ENCODE measurements around the gene FTHL17. TPM values are rescaled to one million over a fixed set of nuclear protein-coding genes. Genes with fewer than 3 reads are reported as not detected.

Gene FTHL17
- total and polyA plus RNA-seq, 2 donors = not detected

- H3K9me3 ChIP-seq (ENCODE audit: control insufficient read depth in 2 of 2, insufficient read depth in 1 of 2, low read length in 1 of 2) = no peaks in the 10 kb centered on the region
- DNase-seq (ENCODE audit: low read depth in 6 of 9, low spot score in 9 of 9) = no peak
- H3K27me3 ChIP-seq (ENCODE audit: control insufficient read depth in 2 of 2, insufficient read depth in 1 of 2, low read length in 1 of 2) = no peaks in the 10 kb centered on the region
- H3K4me3 ChIP-seq (ENCODE audit: low read length in 2 of 2) = no peak overlapping the region
- H3K27ac ChIP-seq (ENCODE audit: low read depth in 1 of 2, low read length in 1 of 2) = peak overlapping the region in 1 of 2 donors; percentile 26
- no peaks in the 10 kb centered on the region for H3K4me1 ChIP-seq (ENCODE audit: control insufficient read depth in 2 of 2, insufficient read depth in 2 of 2, low read length in 2 of 2)
- WGBS = 87% methylated on average over 3 of the region's 3 CpGs
- no peaks in the 10 kb centered on the region for H3K36me3 ChIP-seq (ENCODE audit: control insufficient read depth in 2 of 2, insufficient read depth in 2 of 2, low read length in 1 of 2)
Measured at GRCh38 chrX:31092970-31093638, 21.3 kb upstream of the FTHL17 start.

- no peaks in the 10 kb centered on the region for H3K9me3 ChIP-seq (ENCODE audit: control insufficient read depth in 2 of 2, insufficient read depth in 1 of 2, low read length in 1 of 2)
Measured at GRCh38 chrX:31092476-31092875, 20.6 kb upstream of the FTHL17 start.

GRCh38 chrX:31091819-31092218 lies 20.0 kb upstream of the FTHL17 start:
- Histone ChIP-seq H3K9me3 (ENCODE audit: control insufficient read depth in 2 of 2, insufficient read depth in 1 of 2, low read length in 1 of 2) (no peaks in the 10 kb centered on the region), H3K27ac (ENCODE audit: low read depth in 1 of 2, low read length in 1 of 2) (peak overlapping the region in 1 of 2 donors; percentile 26), H3K27me3 (ENCODE audit: control insufficient read depth in 2 of 2, insufficient read depth in 1 of 2, low read length in 1 of 2) (no peaks in the 10 kb centered on the region), H3K4me1 (ENCODE audit: control insufficient read depth in 2 of 2, insufficient read depth in 2 of 2, low read length in 2 of 2) (no peaks in the 10 kb centered on the region), H3K4me3 (ENCODE audit: low read length in 2 of 2) (no peak overlapping the region), H3K36me3 (ENCODE audit: control insufficient read depth in 2 of 2, insufficient read depth in 2 of 2, low read length in 1 of 2) (no peaks in the 10 kb centered on the region)
- 92% methylated on average over 1 of the region's 1 CpG for WGBS
- no peak for DNase-seq (ENCODE audit: low read depth in 6 of 9, low spot score in 9 of 9)

More at GRCh38 chrX:31092476-31092875, 20.6 kb upstream of the FTHL17 start:
- Histone ChIP-seq H3K27me3 (ENCODE audit: control insufficient read depth in 2 of 2, insufficient read depth in 1 of 2, low read length in 1 of 2) (no peaks in the 10 kb centered on the region), H3K36me3 (ENCODE audit: control insufficient read depth in 2 of 2, insufficient read depth in 2 of 2, low read length in 1 of 2) (no peaks in the 10 kb centered on the region), H3K4me3 (ENCODE audit: low read length in 2 of 2) (no peak overlapping the region), H3K27ac (ENCODE audit: low read depth in 1 of 2, low read length in 1 of 2) (no peak overlapping the region), H3K4me1 (ENCODE audit: control insufficient read depth in 2 of 2, insufficient read depth in 2 of 2, low read length in 2 of 2) (no peaks in the 10 kb centered on the region)
- 89% methylated on average over 3 of the region's 3 CpGs for WGBS
- no peak for DNase-seq (ENCODE audit: low read depth in 6 of 9, low spot score in 9 of 9)

- no peaks in the 10 kb centered on the region for H3K36me3 ChIP-seq (ENCODE audit: control insufficient read depth in 2 of 2, insufficient read depth in 2 of 2, low read length in 1 of 2)
- H3K9me3 ChIP-seq (ENCODE audit: control insufficient read depth in 2 of 2, insufficient read depth in 1 of 2, low read length in 1 of 2) = peaks cover 0 to 3% of the 10 kb centered on the region in 2 donors
- no peaks in the 10 kb centered on the region for H3K4me1 ChIP-seq (ENCODE audit: control insufficient read depth in 2 of 2, insufficient read depth in 2 of 2, low read length in 2 of 2)
- no peak for DNase-seq (ENCODE audit: low read depth in 6 of 9, low spot score in 9 of 9)
- no peaks in the 10 kb centered on the region for H3K27me3 ChIP-seq (ENCODE audit: control insufficient read depth in 2 of 2, insufficient read depth in 1 of 2, low read length in 1 of 2)
- H3K4me3 ChIP-seq (ENCODE audit: low read length in 2 of 2) = no peak overlapping the region
- no peak overlapping the region for H3K27ac ChIP-seq (ENCODE audit: low read depth in 1 of 2, low read length in 1 of 2)
- WGBS = 95% methylated on average over 2 of the region's 2 CpGs
Measured at GRCh38 chrX:31074522-31074921, 2.7 kb upstream of the FTHL17 start.

GRCh38 chrX:31071262-31071661 lies 579 bp downstream of the FTHL17 start:
- DNase-seq (ENCODE audit: low read depth in 6 of 9, low spot score in 9 of 9) = no peak
- H3K9me3 ChIP-seq (ENCODE audit: control insufficient read depth in 2 of 2, insufficient read depth in 1 of 2, low read length in 1 of 2) = peaks cover 0 to 3% of the 10 kb centered on the region in 2 donors
- no peaks in the 10 kb centered on the region for H3K36me3 ChIP-seq (ENCODE audit: control insufficient read depth in 2 of 2, insufficient read depth in 2 of 2, low read length in 1 of 2)
- 96% methylated on average over 18 of the region's 18 CpGs for WGBS
- no peak overlapping the region for H3K27ac ChIP-seq (ENCODE audit: low read depth in 1 of 2, low read length in 1 of 2)
- H3K4me1 ChIP-seq (ENCODE audit: control insufficient read depth in 2 of 2, insufficient read depth in 2 of 2, low read length in 2 of 2) = no peaks in the 10 kb centered on the region
- no peaks in the 10 kb centered on the region for H3K27me3 ChIP-seq (ENCODE audit: control insufficient read depth in 2 of 2, insufficient read depth in 1 of 2, low read length in 1 of 2)
- no peak overlapping the region for H3K4me3 ChIP-seq (ENCODE audit: low read length in 2 of 2)

- Histone ChIP-seq H3K4me3 (ENCODE audit: low read length in 2 of 2) (no peak overlapping the region), H3K9me3 (ENCODE audit: control insufficient read depth in 2 of 2, insufficient read depth in 1 of 2, low read length in 1 of 2) (peaks cover 0 to 3% of the 10 kb centered on the region in 2 donors)
- DNase-seq (ENCODE audit: low read depth in 6 of 9, low spot score in 9 of 9) = no peak
Measured at GRCh38 chrX:31070057-31070468, 1.8 kb downstream of the FTHL17 start.

GRCh38 chrX:31063114-31063513 lies 8.7 kb downstream of the FTHL17 start:
- Histone ChIP-seq H3K4me1 (ENCODE audit: control insufficient read depth in 2 of 2, insufficient read depth in 2 of 2, low read length in 2 of 2) (peaks cover 0 to 7% of the 10 kb centered on the region in 2 donors), H3K4me3 (ENCODE audit: low read length in 2 of 2) (no peak overlapping the region), H3K36me3 (ENCODE audit: control insufficient read depth in 2 of 2, insufficient read depth in 2 of 2, low read length in 1 of 2) (no peaks in the 10 kb centered on the region), H3K27ac (ENCODE audit: low read depth in 1 of 2, low read length in 1 of 2) (no peak overlapping the region), H3K27me3 (ENCODE audit: control insufficient read depth in 2 of 2, insufficient read depth in 1 of 2, low read length in 1 of 2) (no peaks in the 10 kb centered on the region), H3K9me3 (ENCODE audit: control insufficient read depth in 2 of 2, insufficient read depth in 1 of 2, low read length in 1 of 2) (no peaks in the 10 kb centered on the region)
- WGBS = 91% methylated on average over 1 of the region's 1 CpG
- no peak for DNase-seq (ENCODE audit: low read depth in 6 of 9, low spot score in 9 of 9)

More at GRCh38 chrX:31070057-31070468, 1.8 kb downstream of the FTHL17 start:
- Histone ChIP-seq H3K27me3 (ENCODE audit: control insufficient read depth in 2 of 2, insufficient read depth in 1 of 2, low read length in 1 of 2) (no peaks in the 10 kb centered on the region), H3K27ac (ENCODE audit: low read depth in 1 of 2, low read length in 1 of 2) (peak overlapping the region in 1 of 2 donors; percentile 57), H3K36me3 (ENCODE audit: control insufficient read depth in 2 of 2, insufficient read depth in 2 of 2, low read length in 1 of 2) (no peaks in the 10 kb centered on the region), H3K4me1 (ENCODE audit: control insufficient read depth in 2 of 2, insufficient read depth in 2 of 2, low read length in 2 of 2) (no peaks in the 10 kb centered on the region)

- peaks cover 0 to 7% of the 10 kb centered on the region in 2 donors for H3K4me1 ChIP-seq (ENCODE audit: control insufficient read depth in 2 of 2, insufficient read depth in 2 of 2, low read length in 2 of 2)
- H3K4me3 ChIP-seq (ENCODE audit: low read length in 2 of 2) = no peak overlapping the region
- WGBS = 95% methylated on average over 3 of the region's 3 CpGs
- H3K9me3 ChIP-seq (ENCODE audit: control insufficient read depth in 2 of 2, insufficient read depth in 1 of 2, low read length in 1 of 2) = no peaks in the 10 kb centered on the region
- no peaks in the 10 kb centered on the region for H3K36me3 ChIP-seq (ENCODE audit: control insufficient read depth in 2 of 2, insufficient read depth in 2 of 2, low read length in 1 of 2)
- no peak overlapping the region for H3K27ac ChIP-seq (ENCODE audit: low read depth in 1 of 2, low read length in 1 of 2)
- no peak for DNase-seq (ENCODE audit: low read depth in 6 of 9, low spot score in 9 of 9)
- H3K27me3 ChIP-seq (ENCODE audit: control insufficient read depth in 2 of 2, insufficient read depth in 1 of 2, low read length in 1 of 2) = no peaks in the 10 kb centered on the region
Measured at GRCh38 chrX:31061091-31061490, 10.8 kb downstream of the FTHL17 start.

GRCh38 chrX:31060016-31060415 lies 11.8 kb downstream of the FTHL17 start:
- H3K4me3 ChIP-seq (ENCODE audit: low read length in 2 of 2) = no peak overlapping the region
- peak in 8 of 9 donors; percentile 19 to 75 (median 31) for DNase-seq (ENCODE audit: low read depth in 6 of 9, low spot score in 9 of 9)
- 1% methylated on average over 4 of the region's 4 CpGs for WGBS
- no peak overlapping the region for H3K27ac ChIP-seq (ENCODE audit: low read depth in 1 of 2, low read length in 1 of 2)
- no peaks in the 10 kb centered on the region for H3K9me3 ChIP-seq (ENCODE audit: control insufficient read depth in 2 of 2, insufficient read depth in 1 of 2, low read length in 1 of 2)
- no peaks in the 10 kb centered on the region for H3K27me3 ChIP-seq (ENCODE audit: control insufficient read depth in 2 of 2, insufficient read depth in 1 of 2, low read length in 1 of 2)
- H3K36me3 ChIP-seq (ENCODE audit: control insufficient read depth in 2 of 2, insufficient read depth in 2 of 2, low read length in 1 of 2) = no peaks in the 10 kb centered on the region
- H3K4me1 ChIP-seq (ENCODE audit: control insufficient read depth in 2 of 2, insufficient read depth in 2 of 2, low read length in 2 of 2) = peaks cover 0 to 7% of the 10 kb centered on the region in 2 donors

All from thymus (tissue), 11 donors.